Large intestine (tissue), 3 donors: ENCODE data around the gene OR10G6. TPM values are rescaled to one million over a fixed set of nuclear protein-coding genes. Genes with fewer than 3 reads are reported as not detected.
A peak's percentile ranks its signal among the peaks of the same experiment; 100 is the strongest.

ENCODE experiments used
- DNase-seq, 2 donors: peaks; one replicate each; pipeline versions ENCODE4 v3.0.0 to v3.0.0-alpha.2; 2013
- H3K27ac ChIP-seq: one replicate; pipeline ENCODE4 v1.5.1; 2013; ENCODE audit warnings: low read length
- H3K27me3 ChIP-seq: 2 replicates; pipeline ENCODE4 v1.6.1; 2013; ENCODE audit warnings: low read length; ENCODE audit not compliant: control insufficient read depth, insufficient read depth
- H3K36me3 ChIP-seq: 2 replicates; pipeline ENCODE4 v1.6.1; 2013; ENCODE audit warnings: low read length; ENCODE audit not compliant: control insufficient read depth, insufficient read depth
- H3K4me1 ChIP-seq: one replicate; pipeline ENCODE4 v1.6.1; 2013; ENCODE audit warnings: low read length; ENCODE audit not compliant: control insufficient read depth, insufficient read depth
- H3K4me3 ChIP-seq: one replicate; pipeline ENCODE4 v1.5.1; 2013; ENCODE audit warnings: low read length
- H3K9me3 ChIP-seq: one replicate; pipeline ENCODE4 v1.6.1; 2013; ENCODE audit warnings: mild to moderate bottlenecking, low read depth, low read length, moderate library complexity; ENCODE audit not compliant: control insufficient read depth
- WGBS: methylation state at CpG from one replicate; pipeline ENCODE4 v1.1.5; 2013; ENCODE audit warnings: low lambda C conversion rate; ENCODE audit not compliant: insufficient coverage; 5-methylcytosine and 5-hydroxymethylcytosine counted together
- polyA plus RNA-seq: library from polyadenylated mRNA; unstranded; fragments of 120-200 nt; gene quantifications from one replicate; pipeline ENCODE4 v1.2.1, GENCODE V29; 2013

The OR10G6 gene
- polyA plus RNA-seq, 1 donor = not detected

GRCh38 chr11:123976770-123977560 is 18.0 kb downstream of the OR10G6 start:
- Histone ChIP-seq H3K27me3 (no peaks in the 10 kb centered on the region), H3K4me3 (no peak overlapping the region), H3K27ac (no peak overlapping the region), H3K9me3 (no peaks in the 10 kb centered on the region), H3K4me1 (no peaks in the 10 kb centered on the region), H3K36me3 (no peaks in the 10 kb centered on the region)
- DNase-seq = no peak
- no CpG with 5 or more reads among the region's 18 CpGs for WGBS

- no peak for DNase-seq
- Histone ChIP-seq H3K27me3 (no peaks in the 10 kb centered on the region), H3K36me3 (no peaks in the 10 kb centered on the region), H3K9me3 (no peaks in the 10 kb centered on the region), H3K4me3 (no peak overlapping the region), H3K4me1 (no peaks in the 10 kb centered on the region), H3K27ac (no peak overlapping the region)
- WGBS = no CpG with 5 or more reads among the region's 1 CpG
Measured at GRCh38 chr11:123973816-123974215, 21.1 kb downstream of the OR10G6 start.

GRCh38 chr11:123956752-123957151 is 38.2 kb downstream of the OR10G6 start:
- Histone ChIP-seq H3K36me3 (no peaks in the 10 kb centered on the region), H3K27ac (no peak overlapping the region), H3K4me3 (no peak overlapping the region), H3K27me3 (no peaks in the 10 kb centered on the region), H3K9me3 (no peaks in the 10 kb centered on the region), H3K4me1 (no peaks in the 10 kb centered on the region)
- DNase-seq = no peak

GRCh38 chr11:123945132-123945531 is 49.8 kb downstream of the OR10G6 start:
- 13% methylated on average over 1 of the region's 1 CpG for WGBS
- Histone ChIP-seq H3K27ac (no peak overlapping the region), H3K27me3 (peaks cover 2% of the 10 kb centered on the region)

More at GRCh38 chr11:123945132-123945531, 49.8 kb downstream of the OR10G6 start:
- no peaks in the 10 kb centered on the region for H3K9me3 ChIP-seq
- DNase-seq = peak in 1 of 2 donors; percentile 24
- H3K4me3 ChIP-seq = no peak overlapping the region
- no peaks in the 10 kb centered on the region for H3K36me3 ChIP-seq
- no peaks in the 10 kb centered on the region for H3K4me1 ChIP-seq

Other genes with a start within 250 kb of the OR10G6 start
- gene OR6X1, start 240.6 kb downstream of the OR10G6 start, polyA plus RNA-seq = not detected
- gene OR6M1, start 188.8 kb downstream of the OR10G6 start, polyA plus RNA-seq = not detected
- not detected for gene TMEM225, start 109.5 kb downstream of the OR10G6 start, polyA plus RNA-seq
- not detected for gene OR8D4, start 93.0 kb downstream of the OR10G6 start, polyA plus RNA-seq
- not detected for gene OR4D5, start 55.5 kb downstream of the OR10G6 start, polyA plus RNA-seq
- gene OR6T1, start 51.3 kb downstream of the OR10G6 start, polyA plus RNA-seq = not detected
- gene OR10S1, start 17.4 kb downstream of the OR10G6 start, polyA plus RNA-seq = not detected
- gene OR10G4, start 17.8 kb upstream of the OR10G6 start, polyA plus RNA-seq = not detected
- not detected for gene OR10G9, start 27.9 kb upstream of the OR10G6 start, polyA plus RNA-seq
- gene OR10G8, start 31.6 kb upstream of the OR10G6 start, polyA plus RNA-seq = not detected
- not detected for gene OR10G7, start 46.2 kb upstream of the OR10G6 start, polyA plus RNA-seq
- 24.6 TPM for gene VWA5A, start 120.3 kb upstream of the OR10G6 start, polyA plus RNA-seq
- gene OR10D3, start 188.2 kb upstream of the OR10G6 start, polyA plus RNA-seq = not detected
- gene OR8G1, start 245.9 kb upstream of the OR10G6 start, polyA plus RNA-seq = not detected